Neural progenitor cell (in vitro differentiated cells): Measurements from ENCODE around the gene BEGAIN. TPM values are rescaled to one million over a fixed set of nuclear protein-coding genes. Genes with fewer than 3 reads are reported as not detected.

Experiments used
- DNase-seq: peaks from one replicate; pipeline ENCODE4 v3.0.0-alpha.2; 2016; ENCODE audit warnings: low spot score
- H2AFZ ChIP-seq: fragments of 200-600 bp; sonication (generic); replicated peaks from 2 replicates; pipeline ENCODE4 v1.6.1; 2016; ENCODE audit warnings: antibody characterized with exemption
- H3F3A ChIP-seq: fragments of 200-600 bp; sonication (generic); 2 replicates; pipeline ENCODE4 v1.6.1; 2016; ENCODE audit warnings: antibody characterized with exemption, low read depth
- H3K27ac ChIP-seq: fragments of 200-600 bp; sonication (generic); 2 replicates; pipeline ENCODE4 v1.5.1; 2016; ENCODE audit warnings: mild to moderate bottlenecking
- H3K27me3 ChIP-seq: fragments of 200-600 bp; sonication (generic); 2 replicates; pipeline ENCODE4 v1.6.1; 2016; ENCODE audit warnings: mild to moderate bottlenecking, moderate library complexity
- H3K36me3 ChIP-seq: fragments of 200-600 bp; sonication (generic); 2 replicates; pipeline ENCODE4 v1.5.1; 2016
- H3K4me1 ChIP-seq: fragments of 200-600 bp; sonication (generic); 2 replicates; pipeline ENCODE4 v1.6.1; 2016; ENCODE audit warnings: mixed run types
- H3K4me2 ChIP-seq: fragments of 200-600 bp; sonication (generic); 2 replicates; pipeline ENCODE4 v1.6.1; 2016
- H3K4me3 ChIP-seq: fragments of 200-600 bp; sonication (generic); 2 replicates; pipeline ENCODE4 v1.5.1; 2016
- H3K79me2 ChIP-seq: fragments of 200-600 bp; sonication (generic); 2 replicates; pipeline ENCODE4 v1.6.1; 2016; ENCODE audit warnings: low read depth
- H3K9ac ChIP-seq: fragments of 200-600 bp; sonication (generic); 2 replicates; pipeline ENCODE4 v1.6.1; 2016
- H3K9me3 ChIP-seq: fragments of 200-600 bp; sonication (generic); 2 replicates; pipeline ENCODE4 v1.5.1; 2016; ENCODE audit warnings: low read depth
- H4K20me1 ChIP-seq: fragments of 200-600 bp; sonication (generic); 2 replicates; pipeline ENCODE4 v1.6.1; 2016; ENCODE audit warnings: low read depth
- H3K27ac Mint-ChIP-seq: 3 replicates; pipeline ENCODE4 v1.8.0; 2021; ENCODE audit warnings: mixed read lengths
- H3K27me3 Mint-ChIP-seq: 2 replicates; pipeline ENCODE4 v1.8.0; 2022; ENCODE audit warnings: low read depth, mild to moderate bottlenecking, inconsistent platforms, moderate library complexity, mixed read lengths; ENCODE audit not compliant: insufficient read depth
- H3K36me3 Mint-ChIP-seq: 3 replicates; pipeline ENCODE4 v1.8.0; 2021; ENCODE audit warnings: mixed read lengths
- H3K4me1 Mint-ChIP-seq: 3 replicates; pipeline ENCODE4 v1.8.0; 2021; ENCODE audit warnings: mixed read lengths
- H3K4me3 Mint-ChIP-seq: 3 replicates; pipeline ENCODE4 v1.8.0; 2021; ENCODE audit warnings: mild to moderate bottlenecking, moderate library complexity, mixed read lengths
- H3K9me3 Mint-ChIP-seq: 3 replicates; pipeline ENCODE4 v1.8.0; 2020; ENCODE audit warnings: mixed read lengths
- CTCF ChIP-seq: fragments of 200-600 bp; sonication (generic); IDR thresholded peaks from 2 replicates; pipeline ENCODE4 v1.5.1; 2017; ENCODE audit warnings: antibody characterized with exemption, mild to moderate bottlenecking
- EZH2 ChIP-seq: fragments of 200-600 bp; sonication (generic); IDR thresholded peaks from 2 replicates; pipeline ENCODE4 v1.6.1; 2017; ENCODE audit warnings: antibody characterized with exemption, mild to moderate bottlenecking, moderate library complexity
- EZH2phosphoT487 ChIP-seq: fragments of 200-600 bp; sonication (generic); IDR thresholded peaks from 2 replicates; pipeline ENCODE4 v1.6.1; 2017; ENCODE audit warnings: antibody characterized with exemption
- total RNA-seq: library from RNA; depleted of rRNA; stranded (reverse); fragments of >200 nt; gene quantifications from 2 replicates; pipeline ENCODE4 v1.2.3, GENCODE V29; 2015; ENCODE audit warnings: low replicate concordance

Gene BEGAIN
- total RNA-seq, 1 donor from 2014 or later: 4.0 TPM

DNA sequence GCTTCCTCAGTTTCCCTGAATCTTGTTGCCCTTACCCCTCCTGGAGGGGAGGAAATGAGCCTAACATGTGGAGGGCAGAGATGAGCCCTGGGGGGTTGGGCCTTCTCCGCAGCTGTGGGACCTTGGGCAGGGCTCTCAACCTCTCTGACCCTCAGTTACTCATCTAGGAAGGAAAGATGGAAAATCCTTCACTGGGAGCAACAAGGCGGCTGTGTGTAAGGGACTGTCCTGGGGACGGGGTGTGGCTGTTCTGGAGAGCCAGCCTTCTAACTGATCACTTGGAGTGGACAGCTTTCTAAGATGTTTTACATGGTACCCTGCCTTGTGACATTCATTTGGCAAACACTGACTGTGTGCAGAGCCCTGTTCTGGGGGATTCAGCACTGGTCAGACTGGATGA, 14.7 kb downstream of the BEGAIN start:
- Mint-ChIP-seq H3K4me1 (peaks cover 31% of the 10 kb centered on the region), H3K27ac (peak overlapping the region; percentile 72), H3K36me3 (no peaks in the 10 kb centered on the region), H3K27me3 (peaks cover 31% of the 10 kb centered on the region), H3K4me3 (peak overlapping the region; percentile 55), H3K9me3 (no peaks in the 10 kb centered on the region)
- Histone ChIP-seq H3K9me3 (no peaks in the 10 kb centered on the region), H3F3A (peaks cover 12% of the 10 kb centered on the region), H3K79me2 (no peaks in the 10 kb centered on the region), H3K4me2 (no peak overlapping the region), H3K36me3 (no peaks in the 10 kb centered on the region), H3K27me3 (peaks cover 32% of the 10 kb centered on the region), H4K20me1 (no peaks in the 10 kb centered on the region), H2AFZ (no peak overlapping the region), H3K4me1 (peaks cover 34% of the 10 kb centered on the region), H3K4me3 (no peak overlapping the region), H3K27ac (no peak overlapping the region), H3K9ac (no peak overlapping the region)
- DNase-seq: no peak
- TF ChIP-seq EZH2phosphoT487: no peak
- TF ChIP-seq CTCF: no peak
- TF ChIP-seq EZH2: no peak

- Mint-ChIP-seq H3K4me3 (no peak overlapping the region), H3K4me1 (peaks cover 31% of the 10 kb centered on the region)
These were observed 15.4 kb downstream of the BEGAIN start for GRCh38 chr14:100571837-100572236.

DNA sequence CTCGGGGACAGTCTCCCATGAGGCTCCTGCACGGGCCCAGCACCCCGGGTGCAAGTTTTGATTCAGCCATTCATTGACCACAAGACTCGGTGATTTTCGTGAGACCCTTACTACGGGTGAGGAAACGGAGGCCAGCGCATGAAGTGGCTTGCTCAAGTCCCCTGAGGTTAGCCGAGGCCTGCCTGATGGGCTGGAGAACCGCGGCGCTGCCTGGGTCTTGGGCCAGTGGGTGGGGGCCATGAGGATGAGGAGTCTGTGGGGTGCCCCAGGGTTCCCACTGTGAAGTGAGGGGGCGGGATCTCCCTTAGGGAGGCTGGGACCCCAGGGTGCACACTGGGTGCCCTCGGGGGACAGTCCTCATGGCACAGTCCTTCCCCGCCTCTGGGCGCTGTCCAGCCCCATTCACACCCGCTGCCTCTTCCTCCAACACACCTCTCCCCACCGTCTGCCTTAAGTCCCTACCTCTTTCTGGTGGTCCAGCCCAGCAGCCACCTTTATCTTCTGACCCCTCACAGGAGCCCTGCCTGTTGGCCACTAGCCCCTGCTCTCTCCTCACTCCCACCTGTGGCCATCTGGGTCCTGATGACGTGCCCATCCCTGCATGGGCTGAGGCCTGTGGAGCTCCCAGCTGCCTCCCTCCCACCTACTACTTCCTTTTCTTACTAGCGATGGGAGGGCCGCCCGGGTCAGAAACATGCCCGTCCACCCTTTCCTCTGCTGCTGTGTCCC, 16.3 kb downstream of the BEGAIN start:
- Histone ChIP-seq H3K36me3 (no peaks in the 10 kb centered on the region), H3K4me2 (no peak overlapping the region), H3K9ac (no peak overlapping the region), H3K79me2 (no peaks in the 10 kb centered on the region), H3K27me3 (peaks cover 49% of the 10 kb centered on the region), H3K4me3 (no peak overlapping the region), H3K4me1 (peaks cover 40% of the 10 kb centered on the region), H3F3A (peaks cover 16% of the 10 kb centered on the region), H3K27ac (no peak overlapping the region), H2AFZ (no peak overlapping the region), H3K9me3 (no peaks in the 10 kb centered on the region), H4K20me1 (no peaks in the 10 kb centered on the region)
- H3K4me3 Mint-ChIP-seq: no peak overlapping the region
- TF ChIP-seq EZH2 (no peak), CTCF (no peak), EZH2phosphoT487 (no peak)
- no peak overlapping the region for H3K27ac Mint-ChIP-seq
- H3K27me3 Mint-ChIP-seq: peaks cover 40% of the 10 kb centered on the region
- no peaks in the 10 kb centered on the region for H3K36me3 Mint-ChIP-seq
- DNase-seq: no peak
- H3K9me3 Mint-ChIP-seq: no peaks in the 10 kb centered on the region
- H3K4me1 Mint-ChIP-seq: peaks cover 31% of the 10 kb centered on the region

More at GRCh38 chr14:100571837-100572236, 15.4 kb downstream of the BEGAIN start:
- Histone ChIP-seq H4K20me1 (no peaks in the 10 kb centered on the region), H3K36me3 (no peaks in the 10 kb centered on the region), H3K9me3 (no peaks in the 10 kb centered on the region), H3K27ac (no peak overlapping the region), H3K4me2 (no peak overlapping the region), H3K4me1 (peaks cover 38% of the 10 kb centered on the region), H3K4me3 (no peak overlapping the region), H3K27me3 (peaks cover 39% of the 10 kb centered on the region), H2AFZ (no peak overlapping the region), H3F3A (peaks cover 12% of the 10 kb centered on the region), H3K9ac (no peak overlapping the region), H3K79me2 (no peaks in the 10 kb centered on the region)
- Mint-ChIP-seq H3K36me3 (no peaks in the 10 kb centered on the region), H3K27ac (no peak overlapping the region), H3K9me3 (no peaks in the 10 kb centered on the region), H3K27me3 (peaks cover 36% of the 10 kb centered on the region)
- no peak for DNase-seq
- TF ChIP-seq EZH2: no peak
- no peak for TF ChIP-seq EZH2phosphoT487
- TF ChIP-seq CTCF: no peak
